ENCODE measurements around the gene GAL3ST1. TPM values are rescaled to one million over a fixed set of nuclear protein-coding genes. Genes with fewer than 3 reads are reported as not detected.

Gene GAL3ST1
- polyA plus RNA-seq, 1 experiment = 0.06 TPM

- CTCF ChIA-PET = interaction anchor here (0.5 kb wide), 1 partner anchor 11 kb away, joined by 6 read pairs; no protein-coding TSS in a partner anchor
Observed at GRCh38 chr22:30566125-30566524, 8.3 kb downstream of the GAL3ST1 start.

GRCh38 chr22:30565341-30565740 is 9.1 kb downstream of the GAL3ST1 start:
- no peak for DNase-seq (ENCODE audit: low read depth, low spot score)
- Histone ChIP-seq H3K9me3 (ENCODE audit: control insufficient read depth, insufficient read depth, low read length) (no peaks in the 10 kb centered on the region), H3K27me3 (ENCODE audit: control insufficient read depth, insufficient read depth, low read length) (peaks cover 18% of the 10 kb centered on the region), H3K4me3 (ENCODE audit: low read depth, low read length) (no peak overlapping the region), H3K27ac (ENCODE audit: low read depth, low read length) (no peak overlapping the region)
- POLR2A ChIA-PET = no interaction called here
- TF ChIP-seq CTCF (IDR thresholded peaks at IDR 0.05; ENCODE audit: low read depth, low read length) = no peak
- CTCF ChIA-PET = no interaction called here

More at GRCh38 chr22:30566125-30566524, 8.3 kb downstream of the GAL3ST1 start:
- POLR2A ChIA-PET = no interaction called here
- TF ChIP-seq CTCF (IDR thresholded peaks at IDR 0.05; ENCODE audit: low read depth, low read length) = no peak
- H3K4me3 ChIP-seq (ENCODE audit: low read depth, low read length) = no peak overlapping the region
- no peak for DNase-seq (ENCODE audit: low read depth, low spot score)
- no peaks in the 10 kb centered on the region for H3K9me3 ChIP-seq (ENCODE audit: control insufficient read depth, insufficient read depth, low read length)
- no peak overlapping the region for H3K27ac ChIP-seq (ENCODE audit: low read depth, low read length)
- H3K27me3 ChIP-seq (ENCODE audit: control insufficient read depth, insufficient read depth, low read length) = peaks cover 23% of the 10 kb centered on the region

- TF ChIP-seq CTCF (IDR thresholded peaks at IDR 0.05; ENCODE audit: low read depth, low read length) = no peak
- DNase-seq (ENCODE audit: low read depth, low spot score) = no peak
- H3K9me3 ChIP-seq (ENCODE audit: control insufficient read depth, insufficient read depth, low read length) = no peaks in the 10 kb centered on the region
- ChIA-PET CTCF (no interaction called here), POLR2A (no interaction called here)
- H3K4me3 ChIP-seq (ENCODE audit: low read depth, low read length) = no peak overlapping the region
- no peak overlapping the region for H3K27ac ChIP-seq (ENCODE audit: low read depth, low read length)
- H3K27me3 ChIP-seq (ENCODE audit: control insufficient read depth, insufficient read depth, low read length) = peaks cover 17% of the 10 kb centered on the region
Observed at GRCh38 chr22:30564761-30565119, 9.7 kb downstream of the GAL3ST1 start.

GRCh38 chr22:30564045-30564760 is 10.3 kb downstream of the GAL3ST1 start:
- no peak for DNase-seq (ENCODE audit: low read depth, low spot score)
- Histone ChIP-seq H3K27me3 (ENCODE audit: control insufficient read depth, insufficient read depth, low read length) (peaks cover 17% of the 10 kb centered on the region), H3K27ac (ENCODE audit: low read depth, low read length) (no peak overlapping the region), H3K4me3 (ENCODE audit: low read depth, low read length) (no peak overlapping the region), H3K9me3 (ENCODE audit: control insufficient read depth, insufficient read depth, low read length) (no peaks in the 10 kb centered on the region)
- ChIA-PET CTCF (no interaction called here), POLR2A (no interaction called here)
- TF ChIP-seq CTCF (IDR thresholded peaks at IDR 0.05; ENCODE audit: low read depth, low read length) = no peak

GRCh38 chr22:30562366-30562765 is 12.1 kb downstream of the GAL3ST1 start:
- Histone ChIP-seq H3K9me3 (ENCODE audit: control insufficient read depth, insufficient read depth, low read length) (no peaks in the 10 kb centered on the region), H3K27me3 (ENCODE audit: control insufficient read depth, insufficient read depth, low read length) (peaks cover 17% of the 10 kb centered on the region), H3K4me3 (ENCODE audit: low read depth, low read length) (no peak overlapping the region), H3K27ac (ENCODE audit: low read depth, low read length) (no peak overlapping the region)
- DNase-seq (ENCODE audit: low read depth, low spot score) = no peak
- no peak for TF ChIP-seq CTCF (IDR thresholded peaks at IDR 0.05; ENCODE audit: low read depth, low read length)
- CTCF ChIA-PET = no interaction called here
- POLR2A ChIA-PET = no interaction called here

Data from AG04450 (cell line).